Stimulated activated CD8-positive, alpha-beta memory T cell treated with anti-CD3 and anti-CD28 coated beads, Interleukin-7, amount 100 ng/mL, for 1 hour (primary cell): ENCODE results near the gene TEAD3.
A peak's percentile ranks its signal among the peaks of the same experiment; 100 is the strongest.
"Not testable (repeated sequence)": the region's sequence is repeated elsewhere in the genome, so short reads cannot be mapped to it uniquely, and the experiment has no call there.

Source experiments
- DNase-seq, 2 donors: peaks; one replicate each; pipeline ENCODE4 v3.0.0-alpha.2; 2020; ENCODE audit warnings: low read depth in 2 of 2

TEAD3 gene

DNA sequence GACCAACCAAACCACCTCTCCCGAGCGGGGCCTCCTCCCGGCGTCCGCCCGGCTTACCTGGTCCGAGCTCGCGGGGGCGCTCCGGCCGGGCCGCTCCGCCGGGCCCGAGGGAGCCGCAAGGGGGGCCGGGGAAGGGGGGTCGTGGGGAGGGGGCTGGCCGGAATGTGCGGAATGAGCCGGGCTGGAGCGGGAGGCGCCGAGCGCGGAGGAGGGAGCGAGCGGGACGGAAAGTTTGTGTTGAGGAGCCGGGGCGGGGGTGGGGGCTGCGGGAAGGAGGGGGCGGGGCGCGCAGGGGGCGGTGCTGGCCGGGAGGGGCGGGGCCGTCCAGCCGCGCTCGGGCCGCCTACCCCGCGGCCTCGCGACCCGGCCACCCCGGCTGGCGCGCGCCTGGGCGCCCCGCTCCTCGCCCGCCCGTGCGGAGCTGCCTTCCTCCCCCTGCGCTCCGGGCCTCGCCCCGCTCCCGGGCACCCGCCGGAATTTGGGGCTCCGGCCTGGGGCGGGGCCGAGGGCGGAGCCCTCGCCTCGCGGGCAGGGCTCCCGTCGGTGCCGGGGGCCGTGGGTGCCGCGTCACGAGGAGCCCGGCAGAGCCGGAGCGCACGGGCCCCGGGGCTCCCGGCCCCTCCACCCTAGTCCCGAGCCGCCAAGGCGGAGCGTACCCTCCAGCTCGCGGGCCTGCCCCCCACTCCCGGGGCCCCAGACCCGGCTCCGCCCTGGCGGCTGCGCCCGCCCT, at the start of gene TEAD3:
Gene TEAD3 (minus strand): TSS at position 239 of the 730 bp plus-strand sequence.
- DNase-seq, result peak; percentile 8 to 13

DNA sequence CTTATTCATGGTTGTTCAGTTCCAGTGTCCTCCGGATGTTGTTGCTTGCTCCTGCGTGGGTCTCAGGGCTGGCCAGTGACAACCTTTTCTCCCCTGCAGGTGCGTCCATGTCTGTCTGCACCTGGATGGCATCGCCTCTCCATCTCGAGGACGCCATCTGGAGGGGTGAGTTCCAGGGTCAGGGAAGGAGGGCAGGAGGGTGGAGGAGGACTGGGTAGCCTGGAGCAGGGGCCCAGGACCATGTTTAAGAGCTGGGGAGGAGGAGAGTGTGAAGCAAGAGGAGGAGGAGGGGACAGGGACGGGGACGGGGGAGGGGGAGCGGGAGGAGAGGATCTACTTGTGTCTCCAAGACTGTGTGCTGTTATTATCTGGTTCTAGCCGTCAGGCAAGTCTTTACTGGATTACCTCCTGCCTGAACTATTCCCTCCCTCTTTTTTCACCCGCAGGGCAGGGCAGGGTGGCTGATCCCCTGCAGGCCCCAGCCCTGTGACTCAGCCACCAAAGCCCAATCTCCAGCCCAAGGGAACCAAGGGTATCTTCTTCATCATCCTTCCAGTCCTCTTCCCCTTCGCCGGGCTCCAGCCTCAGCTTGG, 48.0 kb upstream of the TEAD3 start:
- no peak for DNase-seq

GRCh38 chr6:35543459-35544193, 46.7 kb upstream of the TEAD3 start:
- DNase-seq, result no peak

DNA sequence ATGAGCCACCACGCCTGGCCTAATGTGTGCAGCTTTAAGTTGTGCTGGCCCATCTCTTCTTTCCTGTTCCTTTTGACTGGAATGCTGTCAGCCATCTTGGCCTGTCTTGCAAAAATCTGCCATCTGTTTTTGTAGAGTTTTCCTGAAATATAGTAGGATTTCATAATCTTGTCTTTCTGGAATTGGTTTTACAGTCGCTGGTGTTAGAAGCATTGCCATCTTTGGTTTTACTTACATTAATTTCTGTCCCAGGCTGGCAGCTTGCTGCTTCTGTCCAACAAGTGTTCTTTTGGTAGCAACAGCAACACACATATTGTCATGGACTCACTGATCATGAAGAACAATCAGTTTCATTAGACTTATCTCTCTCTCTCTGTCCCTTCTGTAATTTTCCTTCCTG, 45.0 kb upstream of the TEAD3 start:
- no peak for DNase-seq

DNA sequence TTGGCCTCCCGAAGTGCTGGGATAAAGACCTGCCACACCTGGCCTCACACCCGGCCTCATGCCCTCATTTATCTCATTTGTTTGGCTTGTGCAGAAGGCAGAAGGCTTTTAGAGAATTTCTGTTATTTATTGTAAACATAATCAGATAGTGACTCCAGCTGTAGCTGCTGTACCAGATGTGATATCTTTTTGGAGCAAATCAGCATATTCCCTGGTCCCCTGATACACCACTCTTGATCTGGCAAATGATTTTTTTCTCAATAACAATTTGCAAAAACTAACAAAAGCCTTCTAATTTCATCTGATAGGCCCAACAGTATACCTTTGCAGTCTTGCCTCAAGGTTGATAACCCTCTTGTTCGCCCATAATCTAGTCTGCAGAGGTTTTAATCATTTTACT, 42.3 kb upstream of the TEAD3 start:
- DNase-seq, result no peak

GRCh38 chr6:35535847-35536246, 39.0 kb upstream of the TEAD3 start:
- DNase-seq, result not testable (repeated sequence)

DNA sequence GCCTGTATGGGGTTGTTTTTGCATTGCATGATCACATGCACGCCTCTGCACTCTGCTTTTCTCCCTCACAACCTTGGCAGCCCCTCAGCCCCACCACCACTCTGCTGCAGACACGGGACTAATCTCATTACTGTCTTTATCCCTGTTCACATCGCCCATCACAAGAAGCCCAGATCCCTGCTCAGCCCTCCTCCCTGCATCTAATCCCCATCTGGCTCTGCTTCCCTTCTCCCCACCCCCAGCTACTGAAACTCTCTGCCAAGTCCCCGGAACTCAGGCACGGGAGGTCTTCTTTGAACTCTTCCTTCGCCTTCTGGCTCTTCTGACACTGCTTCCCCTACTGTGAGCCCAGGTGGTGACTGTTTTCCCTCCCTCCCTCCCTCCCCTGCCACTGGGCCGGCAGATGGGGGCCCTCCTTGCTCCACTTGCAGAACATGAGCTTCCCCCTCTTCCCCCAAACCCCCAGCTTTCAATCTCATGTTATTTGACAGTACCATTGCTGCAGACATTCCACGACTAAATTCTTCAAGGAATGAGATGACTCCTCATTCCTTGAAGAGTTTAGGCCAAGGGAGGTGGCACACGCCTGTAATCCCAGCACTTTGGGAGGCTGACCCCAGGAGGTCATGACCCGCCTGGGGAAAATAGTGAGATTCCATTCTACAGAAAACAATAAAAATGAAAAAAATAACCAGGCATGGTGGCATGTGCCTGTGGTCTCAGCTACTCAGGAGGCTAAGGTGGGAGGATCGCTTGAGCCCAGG, 37.7 kb upstream of the TEAD3 start:
- DNase-seq, result no peak

DNA sequence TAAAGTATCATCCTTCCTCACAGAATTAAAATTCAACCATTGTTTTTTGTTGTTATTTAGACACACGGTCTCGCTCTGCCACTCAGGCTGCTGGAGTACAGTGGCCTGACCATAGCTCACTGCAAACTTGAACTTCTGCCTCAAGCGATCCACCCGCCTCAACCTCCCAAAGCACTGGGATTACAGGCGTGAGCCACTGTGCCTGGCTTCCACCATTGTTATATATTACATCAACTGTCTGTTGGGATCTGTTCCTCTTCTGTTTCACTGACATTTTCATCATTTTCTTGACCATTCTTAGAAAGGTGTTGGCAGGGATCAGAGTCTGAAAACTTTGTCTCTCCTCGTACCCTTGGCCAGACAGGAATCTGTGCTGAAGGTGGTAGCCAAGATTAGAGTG, 37.1 kb upstream of the TEAD3 start:
- DNase-seq, result no peak

DNA sequence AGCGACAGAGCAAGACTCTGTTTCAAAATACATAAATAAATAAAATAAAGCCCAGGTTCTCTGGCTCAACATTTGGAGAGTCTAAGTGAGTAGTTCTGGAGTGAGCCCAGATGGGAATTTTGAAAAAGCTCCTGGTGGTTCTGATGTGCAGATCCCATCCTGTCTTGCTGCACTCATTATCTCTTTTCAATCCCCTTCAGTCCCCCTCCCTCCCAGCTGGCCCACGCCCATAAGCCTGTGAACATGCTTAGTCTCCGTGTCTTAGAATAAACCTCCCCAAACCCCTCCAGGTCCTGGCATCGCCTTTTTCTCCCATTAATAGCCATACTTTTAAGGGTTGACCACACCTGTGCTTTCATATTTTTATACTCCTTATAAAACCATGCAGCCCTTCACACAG, 35.2 kb upstream of the TEAD3 start:
- DNase-seq, result no peak

GRCh38 chr6:35524380-35525020, 27.6 kb upstream of the TEAD3 start:
- no peak for DNase-seq

DNA sequence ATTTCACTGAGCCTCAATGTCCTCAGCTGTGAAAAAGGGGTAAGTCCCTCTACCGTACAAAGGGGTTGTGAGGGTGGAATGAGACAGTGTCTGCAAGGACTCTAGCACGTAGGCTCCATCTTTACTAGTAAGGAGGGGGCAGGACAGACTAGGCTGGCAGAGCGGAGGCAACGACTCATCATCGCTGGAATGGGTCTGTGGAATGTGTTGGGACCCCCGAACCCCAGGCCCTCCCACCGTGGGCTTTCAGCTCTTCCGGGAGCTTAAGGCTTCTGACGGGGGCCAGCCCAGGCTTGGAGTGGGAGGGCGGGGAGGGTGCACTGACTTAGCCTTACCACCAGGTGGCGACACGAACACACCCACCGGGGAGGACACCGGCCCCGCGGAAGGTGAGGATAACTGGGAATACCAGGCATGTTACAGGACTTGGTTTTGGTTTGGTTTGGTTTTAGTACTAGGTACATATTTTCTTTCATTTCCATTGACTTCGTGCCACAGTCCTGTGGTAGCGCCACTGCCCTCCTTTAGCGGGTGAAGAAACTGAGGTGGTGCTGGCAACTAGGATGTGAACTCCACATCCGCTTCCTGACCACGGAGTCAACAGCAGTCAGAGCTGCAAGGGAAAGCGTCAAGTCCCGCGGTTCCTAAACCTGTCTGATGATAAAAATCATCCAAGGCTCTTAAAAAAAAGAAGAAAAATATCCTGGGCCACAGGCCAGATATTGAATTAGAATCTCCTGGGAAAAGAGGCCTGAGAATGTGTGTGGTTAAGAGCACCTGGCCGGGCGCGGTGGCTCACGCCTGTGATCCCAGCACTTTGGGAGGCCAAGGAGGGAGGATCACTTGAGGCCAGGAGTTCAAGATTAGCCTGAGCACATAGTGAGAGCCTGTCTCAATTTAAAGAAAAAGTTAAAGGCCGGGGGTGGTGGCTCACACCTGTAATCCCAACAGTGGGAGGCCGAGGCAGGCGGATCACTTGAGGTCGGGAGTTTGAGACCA, 26.1 kb upstream of the TEAD3 start:
- DNase-seq, result peak; percentile 39 to 68

DNA sequence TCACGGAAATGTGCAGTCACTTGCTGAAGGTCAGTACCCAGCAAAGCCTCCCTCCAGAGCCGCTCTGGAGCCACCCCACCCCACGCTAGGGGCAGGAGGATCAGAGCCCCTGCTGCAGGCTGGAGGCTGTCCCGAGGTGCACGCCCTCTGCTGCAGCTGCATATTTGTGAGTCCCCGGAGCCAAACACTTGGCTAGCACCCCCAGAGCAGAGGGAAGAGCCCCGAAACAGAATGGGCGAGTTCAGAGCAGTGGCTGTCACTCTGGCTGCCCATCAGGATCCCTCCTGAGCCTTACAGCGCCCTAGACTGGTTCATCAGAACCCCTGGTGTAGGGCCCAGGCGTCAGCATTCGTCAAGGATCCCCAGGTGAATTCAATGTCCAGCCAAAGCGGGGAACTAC, 25.3 kb upstream of the TEAD3 start:
- no peak for DNase-seq

- no peak for DNase-seq
These were observed 24.4 kb upstream of the TEAD3 start for GRCh38 chr6:35521235-35521634.

GRCh38 chr6:35519313-35520015, 22.6 kb upstream of the TEAD3 start:
- no peak for DNase-seq

GRCh38 chr6:35518566-35519312, 21.9 kb upstream of the TEAD3 start:
- no peak for DNase-seq

- DNase-seq, result not testable (repeated sequence)
These were observed 21.1 kb upstream of the TEAD3 start for GRCh38 chr6:35517978-35518377.

GRCh38 chr6:35516712-35517111, 19.8 kb upstream of the TEAD3 start:
- DNase-seq, result no peak

DNA sequence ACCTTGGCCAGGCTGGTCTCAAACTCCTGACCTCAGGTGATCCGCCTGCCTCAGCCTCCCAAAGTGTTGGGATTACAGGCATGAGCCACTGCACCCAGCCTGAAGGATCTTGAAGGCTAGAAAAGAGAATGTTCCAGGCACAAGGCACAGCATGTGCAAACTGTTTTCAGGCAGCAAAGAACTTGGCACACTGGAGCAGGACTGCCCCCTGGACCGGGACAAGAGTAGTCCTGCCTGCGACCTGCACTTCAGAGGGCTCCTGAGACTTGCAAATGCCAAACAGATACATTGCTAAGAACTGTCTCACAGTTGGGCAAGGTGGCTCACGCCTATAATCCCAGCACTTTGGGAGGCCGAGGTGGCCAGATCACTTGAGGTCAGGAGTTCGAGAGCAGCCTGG, 19.1 kb upstream of the TEAD3 start:
- DNase-seq, result not testable (repeated sequence)

DNA sequence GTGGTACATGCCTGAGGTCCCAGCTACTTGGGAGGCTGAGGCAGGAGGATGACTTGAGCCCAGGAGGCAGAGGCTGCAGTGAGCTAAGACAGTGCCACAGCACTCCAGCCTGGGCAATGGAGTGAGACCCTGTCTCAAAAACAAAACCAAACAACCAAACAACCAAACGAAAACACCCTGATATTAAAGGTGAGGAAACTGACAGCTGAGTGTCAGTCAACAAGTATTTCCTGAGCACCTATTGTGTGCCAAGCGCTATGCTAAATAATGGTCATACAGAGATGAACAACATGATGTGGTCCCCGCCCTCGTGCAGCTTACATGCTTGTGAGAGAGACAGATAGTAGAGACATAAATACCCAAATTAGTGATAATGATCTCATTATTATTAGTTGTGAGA, 17.7 kb upstream of the TEAD3 start:
- no peak for DNase-seq
